ENCODE results near the gene CAMSAP1.

DNA sequence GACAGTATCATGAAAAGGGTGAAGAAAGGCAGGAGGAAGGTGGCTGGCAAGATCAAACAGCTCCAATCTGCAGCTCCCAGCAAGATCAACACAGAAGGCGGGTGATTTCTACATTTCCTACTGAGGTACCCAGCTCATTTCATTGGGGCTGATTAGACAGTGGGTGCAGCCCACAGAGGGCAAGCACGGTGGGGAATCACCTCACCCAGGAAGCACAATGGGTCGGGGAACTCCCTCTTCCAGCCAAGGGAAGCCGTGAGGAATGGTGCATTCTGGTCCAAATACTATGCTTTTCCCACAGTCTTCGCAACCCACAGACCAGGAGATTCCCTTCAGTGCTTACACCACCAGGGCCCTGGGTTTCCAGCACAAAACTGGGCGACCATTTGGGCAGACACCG lies 66.8 kb downstream of the CAMSAP1 start:
- TF ChIP-seq, protein P1, sequence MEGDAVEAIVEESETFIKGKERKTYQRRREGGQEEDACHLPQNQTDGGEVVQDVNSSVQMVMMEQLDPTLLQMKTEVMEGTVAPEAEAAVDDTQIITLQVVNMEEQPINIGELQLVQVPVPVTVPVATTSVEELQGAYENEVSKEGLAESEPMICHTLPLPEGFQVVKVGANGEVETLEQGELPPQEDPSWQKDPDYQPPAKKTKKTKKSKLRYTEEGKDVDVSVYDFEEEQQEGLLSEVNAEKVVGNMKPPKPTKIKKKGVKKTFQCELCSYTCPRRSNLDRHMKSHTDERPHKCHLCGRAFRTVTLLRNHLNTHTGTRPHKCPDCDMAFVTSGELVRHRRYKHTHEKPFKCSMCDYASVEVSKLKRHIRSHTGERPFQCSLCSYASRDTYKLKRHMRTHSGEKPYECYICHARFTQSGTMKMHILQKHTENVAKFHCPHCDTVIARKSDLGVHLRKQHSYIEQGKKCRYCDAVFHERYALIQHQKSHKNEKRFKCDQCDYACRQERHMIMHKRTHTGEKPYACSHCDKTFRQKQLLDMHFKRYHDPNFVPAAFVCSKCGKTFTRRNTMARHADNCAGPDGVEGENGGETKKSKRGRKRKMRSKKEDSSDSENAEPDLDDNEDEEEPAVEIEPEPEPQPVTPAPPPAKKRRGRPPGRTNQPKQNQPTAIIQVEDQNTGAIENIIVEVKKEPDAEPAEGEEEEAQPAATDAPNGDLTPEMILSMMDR (IDR thresholded peaks at IDR 0.05): no peak
- no peak for TF ChIP-seq POLR2A (IDR thresholded peaks at IDR 0.05)
